ENCODE data around the gene AMOTL2.

GRCh38 chr3:134312873-134313846, 61.1 kb downstream of the AMOTL2 start:
- TF ChIP-seq, protein P1, sequence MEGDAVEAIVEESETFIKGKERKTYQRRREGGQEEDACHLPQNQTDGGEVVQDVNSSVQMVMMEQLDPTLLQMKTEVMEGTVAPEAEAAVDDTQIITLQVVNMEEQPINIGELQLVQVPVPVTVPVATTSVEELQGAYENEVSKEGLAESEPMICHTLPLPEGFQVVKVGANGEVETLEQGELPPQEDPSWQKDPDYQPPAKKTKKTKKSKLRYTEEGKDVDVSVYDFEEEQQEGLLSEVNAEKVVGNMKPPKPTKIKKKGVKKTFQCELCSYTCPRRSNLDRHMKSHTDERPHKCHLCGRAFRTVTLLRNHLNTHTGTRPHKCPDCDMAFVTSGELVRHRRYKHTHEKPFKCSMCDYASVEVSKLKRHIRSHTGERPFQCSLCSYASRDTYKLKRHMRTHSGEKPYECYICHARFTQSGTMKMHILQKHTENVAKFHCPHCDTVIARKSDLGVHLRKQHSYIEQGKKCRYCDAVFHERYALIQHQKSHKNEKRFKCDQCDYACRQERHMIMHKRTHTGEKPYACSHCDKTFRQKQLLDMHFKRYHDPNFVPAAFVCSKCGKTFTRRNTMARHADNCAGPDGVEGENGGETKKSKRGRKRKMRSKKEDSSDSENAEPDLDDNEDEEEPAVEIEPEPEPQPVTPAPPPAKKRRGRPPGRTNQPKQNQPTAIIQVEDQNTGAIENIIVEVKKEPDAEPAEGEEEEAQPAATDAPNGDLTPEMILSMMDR (IDR thresholded peaks at IDR 0.05; ENCODE audit: borderline replicate concordance, extremely low read depth, low read length, poor library complexity, severe bottlenecking): no peak
- TF ChIP-seq EZH2 (IDR thresholded peaks at IDR 0.05; ENCODE audit: borderline replicate concordance, low read depth, low read length, severe bottlenecking): no peak
